H9 (cell line): Measurements from ENCODE around the gene RBMS3. TPM values are rescaled to one million over a fixed set of nuclear protein-coding genes. Genes with fewer than 3 reads are reported as not detected.

Experiments used
- DNase-seq: peaks from one replicate; pipeline ENCODE4 v3.0.0-alpha.2; 2017
- H2AFZ ChIP-seq: one replicate; pipeline ENCODE4 v1.6.1; 2013; ENCODE audit warnings: mild to moderate bottlenecking, low read length, control low read depth, moderate library complexity
- H2AK5ac ChIP-seq: 2 replicates; pipeline ENCODE4 v1.6.1; 2013; ENCODE audit warnings: low read length, control low read depth, mixed read lengths; ENCODE audit not compliant: insufficient read length
- H2BK120ac ChIP-seq: one replicate; pipeline ENCODE4 v1.6.1; 2013; ENCODE audit warnings: low read depth, mild to moderate bottlenecking, low read length, control low read depth, inconsistent platforms; ENCODE audit not compliant: poor library complexity, severe bottlenecking
- H2BK12ac ChIP-seq: 2 replicates; pipeline ENCODE4 v1.6.1; 2013; ENCODE audit warnings: low read length, control low read depth, mixed read lengths, low read depth; ENCODE audit not compliant: insufficient read length
- H2BK15ac ChIP-seq: 2 replicates; pipeline ENCODE4 v1.6.1; 2013; ENCODE audit warnings: low read depth, low read length, control low read depth
- H2BK20ac ChIP-seq: one replicate; pipeline ENCODE4 v1.6.1; 2013; ENCODE audit warnings: low read depth, mild to moderate bottlenecking, low read length, control low read depth, inconsistent platforms; ENCODE audit not compliant: poor library complexity, severe bottlenecking
- H2BK5ac ChIP-seq: 2 replicates; pipeline ENCODE4 v1.6.1; 2013; ENCODE audit warnings: low read length, control low read depth, mixed read lengths; ENCODE audit not compliant: insufficient read length
- H3K14ac ChIP-seq: 2 replicates; pipeline ENCODE4 v1.6.1; 2013; ENCODE audit warnings: low read length, control low read depth; ENCODE audit not compliant: insufficient read depth
- H3K18ac ChIP-seq: 2 replicates; pipeline ENCODE4 v1.6.1; 2013; ENCODE audit warnings: low read depth, mild to moderate bottlenecking, mixed read lengths, low read length, control low read depth; ENCODE audit not compliant: insufficient read length
- H3K23ac ChIP-seq: 2 replicates; pipeline ENCODE4 v1.6.1; 2013; ENCODE audit warnings: low read length, control low read depth, mixed read lengths, low read depth; ENCODE audit not compliant: insufficient read length
- H3K23me2 ChIP-seq: 2 replicates; pipeline ENCODE4 v1.6.1; 2013; ENCODE audit warnings: low read depth, mild to moderate bottlenecking, mixed read lengths, low read length, control low read depth; ENCODE audit not compliant: insufficient read length, poor library complexity, severe bottlenecking
- H3K27ac ChIP-seq: 2 replicates; pipeline ENCODE4 v1.5.1; 2013; ENCODE audit warnings: low read length, control low read depth, mixed read lengths, low read depth; ENCODE audit not compliant: insufficient read length
- H3K27me3 ChIP-seq: 2 replicates; pipeline ENCODE4 v1.6.1; 2013; ENCODE audit warnings: low read length, control low read depth, inconsistent platforms; ENCODE audit not compliant: insufficient read depth
- H3K4ac ChIP-seq: 2 replicates; pipeline ENCODE4 v1.6.1; 2013; ENCODE audit warnings: low read depth, mild to moderate bottlenecking, control low read depth, inconsistent platforms, low read length, moderate library complexity
- H3K4me1 ChIP-seq: 2 replicates; pipeline ENCODE4 v1.6.1; 2013; ENCODE audit warnings: low read length, control low read depth, inconsistent platforms; ENCODE audit not compliant: insufficient read depth
- H3K4me2 ChIP-seq: 2 replicates; pipeline ENCODE4 v1.6.1; 2013; ENCODE audit warnings: low read length, control low read depth, mixed read lengths; ENCODE audit not compliant: insufficient read length, insufficient read depth
- H3K56ac ChIP-seq: 2 replicates; pipeline ENCODE4 v1.6.1; 2013; ENCODE audit warnings: low read depth, mild to moderate bottlenecking, mixed read lengths, low read length, control low read depth; ENCODE audit not compliant: insufficient read length
- H3K79me1 ChIP-seq: 2 replicates; pipeline ENCODE4 v1.6.1; 2013; ENCODE audit warnings: low read depth, mild to moderate bottlenecking, moderate library complexity, low read length, control low read depth, inconsistent platforms; ENCODE audit not compliant: insufficient read depth, poor library complexity, severe bottlenecking
- H3K79me2 ChIP-seq: 2 replicates; pipeline ENCODE4 v1.6.1; 2013; ENCODE audit warnings: low read length, control low read depth, inconsistent platforms; ENCODE audit not compliant: insufficient read depth
- H3K9ac ChIP-seq: 2 replicates; pipeline ENCODE4 v1.6.1; 2013; ENCODE audit warnings: low read length, control low read depth, mixed read lengths; ENCODE audit not compliant: insufficient read length; ENCODE audit errors: extremely low read depth
- H3K9me3 ChIP-seq: one replicate; pipeline ENCODE4 v1.6.1; 2013; ENCODE audit warnings: low read depth, low read length, inconsistent platforms; ENCODE audit not compliant: control insufficient read depth
- H3T11ph ChIP-seq: one replicate; pipeline ENCODE4 v1.6.1; 2013; ENCODE audit warnings: mild to moderate bottlenecking, low read length, control low read depth, inconsistent platforms
- H4K20me1 ChIP-seq: one replicate; pipeline ENCODE4 v1.6.1; 2013; ENCODE audit not compliant: control insufficient read depth, insufficient read length, insufficient read depth
- H4K5ac ChIP-seq: 2 replicates; pipeline ENCODE4 v1.6.1; 2013; ENCODE audit warnings: low read depth, mild to moderate bottlenecking, mixed read lengths, low read length, control low read depth; ENCODE audit not compliant: insufficient read length
- H4K8ac ChIP-seq: replicated peaks from 2 replicates; pipeline ENCODE4 v1.6.1; 2013; ENCODE audit warnings: low read length, control low read depth, mixed read lengths, low read depth; ENCODE audit not compliant: insufficient read length
- H4K91ac ChIP-seq: 2 replicates; pipeline ENCODE4 v1.6.1; 2013; ENCODE audit warnings: low read depth, mild to moderate bottlenecking, moderate library complexity, mixed read lengths, low read length, control low read depth; ENCODE audit not compliant: insufficient read length
- H3K27ac Mint-ChIP-seq, 3 experiments: 2 replicates in 2 of 3; 3 replicates in 1 of 3; pipeline ENCODE4 v1.8.0; 2020 to 2021; ENCODE audit warnings: mixed read lengths in 3 of 3, mild to moderate bottlenecking in 1 of 3, moderate library complexity in 1 of 3
- H3K27me3 Mint-ChIP-seq: 2 replicates; pipeline ENCODE4 v1.8.0; 2021; ENCODE audit warnings: low read depth, mild to moderate bottlenecking, moderate library complexity, mixed read lengths
- H3K36me3 Mint-ChIP-seq, 3 experiments: 2 replicates in 2 of 3; 3 replicates in 1 of 3; pipeline ENCODE4 v1.8.0; 2020 to 2021; ENCODE audit warnings: low read depth in 3 of 3, mixed read lengths in 3 of 3; ENCODE audit not compliant: insufficient read depth in 1 of 3
- H3K4me1 Mint-ChIP-seq, 2 experiments: 2 replicates each; pipeline ENCODE4 v1.8.0; 2020; ENCODE audit warnings: mixed read lengths in 2 of 2
- H3K4me3 Mint-ChIP-seq, 2 experiments: 2 replicates in 1 of 2; 3 replicates in 1 of 2; pipeline ENCODE4 v1.8.0; 2020 to 2021; ENCODE audit warnings: mild to moderate bottlenecking in 2 of 2, mixed read lengths in 2 of 2, moderate library complexity in 1 of 2
- H3K9me3 Mint-ChIP-seq, 2 experiments: 2 replicates in 1 of 2; 3 replicates in 1 of 2; pipeline ENCODE4 v1.8.0; 2020; ENCODE audit warnings: mild to moderate bottlenecking in 2 of 2, mixed read lengths in 2 of 2, moderate library complexity in 1 of 2
- WGBS: extraction: QIAGEN DNeasy Blood & Tissue Kit; methylation state at CpG from one replicate; pipeline ENCODE4 v1.1.7; 2013; ENCODE audit warnings: missing lambda C conversion rate, low lambda C conversion rate, mixed read lengths; ENCODE audit not compliant: insufficient read length; ENCODE audit errors: extremely low coverage; 5-methylcytosine and 5-hydroxymethylcytosine counted together
- total RNA-seq: library from RNA; stranded (reverse); gene quantifications from 2 replicates; pipeline ENCODE4 v1.2.1, GENCODE V29; 2021
- TF ChIP-seq, protein P1 (sequence below): fragments of 200-600 bp; sonication (generic); conservative IDR thresholded peaks from 3 replicates; pipeline ENCODE4 v1.8.0; 2021; ENCODE audit warnings: antibody characterized with exemption, mild to moderate bottlenecking

Gene RBMS3
- total RNA-seq, 1 experiment from 2014 or later: 8.1 TPM

DNA sequence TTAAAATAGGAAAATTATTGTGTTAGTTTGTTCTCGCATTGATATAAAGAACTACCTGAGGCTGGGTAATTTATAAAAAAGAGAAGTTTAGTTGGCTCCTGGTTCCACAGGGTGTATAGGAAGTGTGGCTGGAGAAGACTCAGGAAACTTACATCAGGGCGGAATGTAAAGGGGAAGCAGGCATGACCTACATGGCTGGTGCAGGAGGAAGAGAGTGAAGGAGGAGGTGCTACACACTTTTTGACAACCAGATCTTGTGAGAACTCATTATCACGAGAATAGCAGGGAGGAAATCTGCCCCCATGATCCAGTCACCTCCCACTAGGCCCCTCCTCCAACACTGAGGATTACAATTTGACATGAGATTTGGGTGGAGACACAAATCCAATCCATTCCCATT lies 490.7 kb downstream of the RBMS3 start:
- Histone ChIP-seq H3K9me3 (no peaks in the 10 kb centered on the region), H3K4me1 (no peaks in the 10 kb centered on the region; the same call in 1 of the 2 replicates), H4K91ac (no peak overlapping the region), H2AFZ (no peak overlapping the region), H3K18ac (no peak overlapping the region), H3K14ac (no peak overlapping the region), H4K5ac (no peak overlapping the region), H2BK20ac (no peak overlapping the region), H4K20me1 (no peaks in the 10 kb centered on the region), H2BK120ac (no peak overlapping the region), H2BK12ac (no peak overlapping the region), H3K79me2 (no peaks in the 10 kb centered on the region), H2AK5ac (no peak overlapping the region), H3K27ac (no peak overlapping the region), H4K8ac (no peak overlapping the region), H2BK15ac (no peak overlapping the region), H3K79me1 (no peaks in the 10 kb centered on the region), H3K9ac (no peak overlapping the region), H3K23ac (no peak overlapping the region), H3K4ac (no peak overlapping the region), H3K56ac (no peak overlapping the region), H3T11ph (no peak overlapping the region), H3K27me3 (no peaks in the 10 kb centered on the region), H3K23me2 (no peaks in the 10 kb centered on the region), H3K4me2 (no peak overlapping the region), H2BK5ac (no peak overlapping the region)
- TF ChIP-seq, protein P1, sequence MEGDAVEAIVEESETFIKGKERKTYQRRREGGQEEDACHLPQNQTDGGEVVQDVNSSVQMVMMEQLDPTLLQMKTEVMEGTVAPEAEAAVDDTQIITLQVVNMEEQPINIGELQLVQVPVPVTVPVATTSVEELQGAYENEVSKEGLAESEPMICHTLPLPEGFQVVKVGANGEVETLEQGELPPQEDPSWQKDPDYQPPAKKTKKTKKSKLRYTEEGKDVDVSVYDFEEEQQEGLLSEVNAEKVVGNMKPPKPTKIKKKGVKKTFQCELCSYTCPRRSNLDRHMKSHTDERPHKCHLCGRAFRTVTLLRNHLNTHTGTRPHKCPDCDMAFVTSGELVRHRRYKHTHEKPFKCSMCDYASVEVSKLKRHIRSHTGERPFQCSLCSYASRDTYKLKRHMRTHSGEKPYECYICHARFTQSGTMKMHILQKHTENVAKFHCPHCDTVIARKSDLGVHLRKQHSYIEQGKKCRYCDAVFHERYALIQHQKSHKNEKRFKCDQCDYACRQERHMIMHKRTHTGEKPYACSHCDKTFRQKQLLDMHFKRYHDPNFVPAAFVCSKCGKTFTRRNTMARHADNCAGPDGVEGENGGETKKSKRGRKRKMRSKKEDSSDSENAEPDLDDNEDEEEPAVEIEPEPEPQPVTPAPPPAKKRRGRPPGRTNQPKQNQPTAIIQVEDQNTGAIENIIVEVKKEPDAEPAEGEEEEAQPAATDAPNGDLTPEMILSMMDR: no peak
- Mint-ChIP-seq H3K9me3 (no peaks in the 10 kb centered on the region; a peak in 1 of 5 replicates), H3K36me3 (no peaks in the 10 kb centered on the region; a peak in 1 of 7 replicates), H3K4me3 (no peak overlapping the region), H3K27ac (peak overlapping the region in 2 of 3 experiments; percentile 42 to 43; a peak in 4 of 7 replicates), H3K27me3 (no peaks in the 10 kb centered on the region), H3K4me1 (peaks cover 11 to 22% of the 10 kb centered on the region in 2 experiments)
- DNase-seq: no peak
- no CpG with 5 or more reads among the region's 3 CpGs for WGBS
